T1000 (cell line): ENCODE data around the gene PSG2.
A peak's percentile ranks its signal among the peaks of the same experiment; 100 is the strongest.
"Not testable (repeated sequence)": the region's sequence is repeated elsewhere in the genome, so short reads cannot be mapped to it uniquely, and the experiment has no call there.

Source experiments
- DNase-seq: peaks from one replicate; lab custom pipeline; 2025; ENCODE audit warnings: mixed read lengths; lab: John Stamatoyannopoulos, UW

Gene PSG2

DNA sequence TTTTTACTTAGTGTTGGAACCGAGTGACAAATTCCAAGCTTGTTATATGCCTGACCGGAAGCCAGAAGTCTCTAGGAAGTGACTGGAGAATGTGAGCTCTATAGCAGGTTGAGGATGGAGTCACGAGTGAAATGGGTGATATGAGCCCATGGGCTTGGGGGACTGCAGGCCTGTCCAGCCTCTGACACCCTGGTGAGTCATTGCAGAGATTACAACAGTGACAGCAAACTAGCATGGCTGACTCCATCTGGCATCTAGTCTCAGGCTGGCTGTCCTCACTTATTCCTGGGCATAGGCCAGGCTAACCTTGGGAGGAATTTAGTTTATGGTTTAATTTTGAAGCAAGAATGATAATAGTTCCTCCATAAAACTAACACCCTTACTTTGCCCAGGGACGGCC lies 4.6 kb downstream of the PSG2 start:
- DNase-seq = peak; percentile 57

DNA sequence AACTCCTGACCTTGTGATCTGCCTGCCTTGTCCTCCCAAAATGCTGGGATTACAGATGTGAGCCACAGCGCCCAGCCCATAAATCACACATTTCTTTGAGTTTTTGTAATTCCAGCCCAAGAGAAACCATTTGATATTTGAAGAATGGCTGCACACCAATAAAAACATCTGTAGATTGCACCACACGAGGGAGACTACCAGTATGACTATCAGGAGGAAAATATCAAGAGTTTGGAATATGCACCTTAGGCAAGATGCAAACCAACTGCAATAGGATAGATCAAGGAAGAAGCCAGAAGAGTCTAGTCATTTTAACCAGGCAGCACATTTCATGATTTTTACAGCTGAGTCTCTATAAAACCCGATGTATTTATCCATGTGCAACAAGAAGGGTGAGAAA lies 20.1 kb downstream of the PSG2 start:
- not testable (repeated sequence) for DNase-seq

DNA sequence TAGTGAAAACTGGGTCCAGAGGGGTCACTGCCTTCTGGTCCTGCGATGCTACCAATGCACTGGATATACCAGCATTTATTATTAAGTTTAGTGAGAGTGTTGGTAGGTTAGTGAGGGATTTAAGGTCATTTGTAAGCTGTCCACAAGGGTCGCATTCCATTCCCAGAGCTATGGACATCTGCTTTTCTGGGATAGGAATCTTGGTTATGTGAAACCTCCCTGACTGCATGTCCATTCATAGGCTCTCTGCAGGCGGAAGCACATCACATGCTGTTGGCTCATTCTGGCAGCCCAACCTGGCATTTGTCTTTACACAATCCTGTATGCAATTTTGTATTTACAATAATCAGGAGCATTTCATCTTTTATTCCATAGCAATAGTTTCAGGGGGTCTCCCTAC lies 21.2 kb downstream of the PSG2 start:
- DNase-seq = not testable (repeated sequence)

DNA sequence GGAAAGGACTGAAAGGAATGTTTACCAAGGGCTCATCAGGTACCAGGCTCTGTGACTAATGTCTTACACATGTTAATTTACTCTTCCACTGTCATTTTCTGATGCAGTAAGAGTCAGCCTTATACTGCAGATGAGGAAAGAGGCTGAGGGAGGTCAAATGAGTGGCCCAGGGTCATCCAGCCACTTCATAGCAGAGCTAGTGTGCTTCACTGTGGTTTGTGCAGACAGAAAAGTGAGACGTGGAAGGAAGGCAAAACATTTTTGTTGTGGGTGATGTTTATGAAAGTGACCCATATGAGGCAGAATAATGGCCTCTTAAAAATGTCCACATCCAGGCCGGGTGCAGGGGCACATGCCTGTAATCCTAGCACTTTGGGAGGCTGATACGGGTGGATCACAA lies 22.2 kb downstream of the PSG2 start:
- DNase-seq = peak; percentile 33

DNA sequence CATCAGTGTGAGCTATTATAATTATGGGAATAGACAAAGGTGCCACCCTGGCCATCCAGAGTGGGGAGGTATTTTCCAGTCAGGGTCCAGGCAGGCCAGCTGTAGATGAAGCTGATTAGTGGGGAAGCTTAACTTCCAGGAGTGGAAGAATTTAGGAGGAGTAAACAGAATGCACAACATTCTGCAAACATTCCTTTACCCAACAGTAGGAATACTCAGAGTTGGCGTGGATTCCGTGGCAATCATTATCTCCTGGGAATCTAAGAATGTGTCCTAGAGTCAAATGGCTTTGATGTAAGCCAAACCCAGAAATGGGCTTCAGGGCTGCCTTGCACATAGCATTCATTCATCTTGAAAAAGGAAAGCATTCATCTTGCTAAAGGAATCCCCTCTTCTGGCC lies 23.0 kb downstream of the PSG2 start:
- DNase-seq = not testable (repeated sequence)

DNA sequence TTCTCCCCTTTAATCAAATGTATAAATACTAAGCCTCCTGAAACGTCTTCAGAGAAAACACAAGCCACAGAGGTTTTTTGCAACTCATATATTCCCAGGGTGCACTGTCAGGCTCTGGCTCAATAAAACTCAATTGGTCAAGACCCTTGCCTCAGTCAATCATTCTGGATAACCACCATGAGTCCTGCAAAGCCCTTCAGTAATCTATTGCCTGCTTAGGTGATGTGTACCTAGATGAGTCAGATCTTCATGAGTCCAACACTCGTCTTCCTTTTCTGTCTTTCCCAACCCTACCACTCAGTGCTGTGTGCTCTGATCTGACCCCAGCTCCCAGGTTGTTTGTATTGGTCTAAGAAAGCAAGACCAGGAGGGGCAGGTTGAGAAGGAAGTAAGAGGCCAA lies 24.1 kb downstream of the PSG2 start:
- not testable (repeated sequence) for DNase-seq

DNA sequence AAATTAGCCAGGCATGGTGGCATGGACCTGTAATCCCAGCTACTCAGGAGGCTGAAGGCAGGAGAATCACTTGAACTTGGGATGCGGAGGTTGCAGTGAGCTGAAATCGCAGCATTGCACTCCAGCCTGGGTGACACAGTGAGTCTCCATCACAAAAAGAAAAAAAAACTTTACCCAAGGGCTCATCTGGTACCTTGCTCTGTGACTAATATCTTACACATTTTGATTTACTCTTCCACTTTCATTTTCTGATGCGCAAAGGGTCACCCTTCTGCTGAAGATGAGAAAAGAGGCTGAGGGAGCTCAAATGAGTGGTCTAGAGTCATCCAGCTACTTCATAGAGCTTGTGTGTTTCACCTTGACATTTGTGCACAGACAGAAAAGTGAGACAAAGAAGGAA lies 34.5 kb downstream of the PSG2 start:
- DNase-seq = not testable (repeated sequence)

DNA sequence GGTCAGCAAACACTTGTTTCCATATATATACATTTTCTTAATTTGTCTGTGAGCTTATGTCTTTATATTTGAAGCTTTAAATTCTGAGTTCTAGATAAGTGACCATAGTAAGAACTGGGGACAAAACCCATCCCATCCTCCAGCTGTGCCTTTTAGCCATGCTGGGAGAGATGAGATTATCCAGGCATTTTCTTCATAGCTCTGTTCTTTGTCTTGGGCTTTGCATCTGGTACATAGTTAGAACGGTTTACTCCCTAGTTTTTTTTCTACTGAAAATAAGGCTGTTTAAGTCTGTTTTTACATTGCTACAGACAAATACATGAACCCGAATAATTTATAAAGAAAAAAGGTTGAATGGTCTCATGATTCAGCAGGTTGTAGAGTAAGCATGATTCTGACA lies 35.9 kb downstream of the PSG2 start:
- not testable (repeated sequence) for DNase-seq

DNA sequence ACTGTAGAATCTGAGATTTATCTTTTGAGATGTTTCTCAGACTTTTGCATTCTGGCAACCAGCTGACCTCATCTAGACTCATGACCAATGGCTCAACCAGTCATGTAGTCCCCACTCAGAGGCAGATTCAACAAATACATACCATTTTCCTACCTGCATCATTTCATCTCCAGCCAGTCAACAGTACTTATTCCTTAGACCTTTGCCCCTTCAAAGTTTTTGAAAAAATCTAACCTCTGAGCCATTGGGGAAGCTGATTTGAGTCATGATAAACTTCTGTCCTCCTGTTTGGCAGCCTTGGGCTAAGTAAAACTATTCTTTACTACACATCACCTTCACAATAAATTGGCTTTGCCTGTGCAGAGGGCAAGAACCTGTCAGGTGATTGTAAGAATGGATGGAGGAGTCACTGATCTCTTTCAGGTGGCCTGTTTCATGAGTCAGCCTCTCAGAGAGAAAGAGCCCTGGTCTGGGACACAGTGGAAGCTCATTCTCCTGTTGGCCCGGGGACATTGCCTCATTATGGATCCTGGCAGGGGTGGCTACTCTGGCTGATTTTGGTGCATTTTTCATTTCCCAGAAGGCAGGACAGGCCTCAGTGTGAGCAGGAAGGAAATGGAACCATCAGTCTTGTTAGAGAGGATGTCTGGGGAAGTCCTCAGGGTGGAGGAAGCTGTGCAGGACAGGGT lies 38.9 kb downstream of the PSG2 start:
- DNase-seq = not testable (repeated sequence)

DNA sequence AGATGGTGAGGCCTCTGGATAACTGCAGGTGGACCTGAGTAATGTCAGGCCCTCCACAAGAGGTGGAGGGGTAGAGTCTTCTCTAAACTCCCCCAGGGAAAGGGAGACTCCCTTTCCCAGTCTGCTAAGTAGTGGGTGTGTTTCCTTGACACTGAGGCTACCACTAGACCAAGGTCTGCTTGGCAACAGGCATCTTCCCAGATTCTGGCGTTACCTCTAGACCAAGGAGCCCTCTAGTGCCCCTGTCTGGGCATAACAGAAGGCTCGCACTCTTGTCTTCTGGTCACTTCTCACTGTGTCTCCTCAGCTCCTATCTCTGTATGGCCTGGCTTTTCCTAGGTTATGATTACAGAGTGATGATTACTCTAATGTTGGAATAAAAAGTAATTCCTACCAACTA lies 50.9 kb downstream of the PSG2 start:
- not testable (repeated sequence) for DNase-seq

DNA sequence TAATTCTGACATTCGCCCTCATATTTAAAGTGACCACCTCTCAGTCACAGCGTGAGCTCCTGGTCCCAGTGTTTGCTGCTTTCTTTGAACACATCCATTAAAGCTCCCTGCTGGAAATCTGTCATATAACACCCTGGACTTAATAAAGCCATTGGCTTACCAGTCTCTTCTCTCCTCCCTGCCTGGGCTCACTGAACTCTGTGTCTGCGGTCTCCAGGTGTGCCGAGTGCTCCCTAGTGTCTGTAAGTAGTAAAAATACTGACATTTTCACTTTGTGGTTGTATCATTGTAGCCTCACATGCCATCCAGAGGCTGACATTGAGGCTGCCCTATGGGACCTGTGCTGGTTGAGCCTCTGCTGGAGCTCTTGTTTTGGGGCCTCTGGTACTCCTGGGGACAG lies 53.6 kb downstream of the PSG2 start:
- DNase-seq = no peak

DNA sequence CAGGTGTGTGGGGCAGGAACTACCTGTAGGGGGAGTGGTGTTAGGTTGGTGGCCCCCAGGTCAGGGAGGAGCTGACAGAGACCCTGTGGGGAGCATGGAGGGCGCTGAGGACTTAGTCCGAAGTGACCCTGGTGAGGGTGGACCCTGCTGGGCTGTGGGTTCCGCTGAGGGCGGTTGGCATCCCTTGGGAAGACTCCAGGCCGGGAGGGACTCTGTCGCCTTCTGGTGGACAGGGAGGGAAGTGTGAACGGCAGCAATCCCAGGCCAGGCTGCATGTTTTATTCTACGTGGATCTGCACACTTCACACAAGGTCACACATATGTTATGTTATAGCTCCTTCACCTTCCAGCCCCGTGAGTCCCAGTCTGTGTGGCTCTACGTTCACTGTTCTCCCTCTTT lies 54.5 kb downstream of the PSG2 start:
- not testable (repeated sequence) for DNase-seq

DNA sequence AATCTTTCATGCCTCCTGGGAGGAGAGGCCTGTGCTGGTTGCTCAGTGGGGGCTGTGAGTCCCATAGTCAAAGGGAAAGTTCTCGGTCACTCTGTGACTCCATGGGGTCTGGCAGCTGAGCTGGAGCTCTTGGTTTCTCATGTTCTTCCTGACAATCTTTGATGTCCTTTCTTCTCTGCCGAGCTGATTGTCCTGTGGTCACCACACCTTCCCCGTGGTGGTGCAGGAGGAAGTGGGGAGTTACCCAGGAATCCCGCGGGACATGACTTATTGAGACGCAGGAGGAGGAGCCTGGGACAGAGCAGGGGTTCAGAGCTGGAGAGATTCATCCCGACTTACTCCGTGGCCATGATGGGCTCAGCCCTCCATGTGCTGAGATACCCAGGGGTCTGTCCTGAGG lies 55.4 kb downstream of the PSG2 start:
- DNase-seq = not testable (repeated sequence)

DNA sequence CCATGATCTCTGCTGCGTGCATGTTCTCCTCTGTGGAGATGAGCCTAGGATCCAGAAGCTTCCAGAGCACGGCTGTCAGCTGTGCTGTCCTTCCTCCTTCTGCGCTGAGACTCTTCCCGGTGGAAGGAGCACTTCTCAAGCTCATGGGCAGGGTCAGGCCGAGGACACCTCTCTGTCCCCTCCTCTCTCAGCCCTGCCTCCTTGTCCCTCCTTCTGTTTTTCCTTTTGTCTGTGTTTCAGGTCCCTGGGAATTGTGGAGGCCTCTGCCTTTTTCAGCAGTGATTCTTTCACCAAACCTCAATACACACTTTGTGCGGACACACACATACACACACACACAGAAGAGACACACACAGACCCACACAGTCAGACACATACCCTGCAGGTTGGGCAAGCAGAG lies 56.1 kb downstream of the PSG2 start, which contains the start of gene PSG11:
TSS of gene PSG11 (minus strand) at position 101 of the 400 bp plus-strand sequence. CDS start at position 4, 97 bp downstream.
- not testable (repeated sequence) for DNase-seq

DNA sequence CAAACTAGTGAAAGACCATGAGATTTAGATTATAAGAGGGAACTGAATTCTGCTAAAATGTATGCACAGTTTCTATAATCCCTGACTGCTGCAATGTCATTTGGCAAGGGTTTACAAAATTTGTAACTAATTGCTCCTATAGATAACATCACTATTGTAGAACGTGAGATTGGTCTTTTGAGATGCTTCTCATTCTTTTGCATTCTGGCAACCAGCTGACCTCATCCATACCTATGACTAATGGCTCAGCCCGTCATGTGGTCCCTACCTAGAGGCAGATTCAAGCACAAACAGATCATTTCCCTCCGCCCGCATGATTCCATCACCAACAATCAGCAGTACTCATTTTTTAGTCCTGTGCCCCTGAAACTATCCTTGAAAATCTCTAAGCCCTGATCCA lies 60.4 kb downstream of the PSG2 start:
- DNase-seq = peak; percentile 66

DNA sequence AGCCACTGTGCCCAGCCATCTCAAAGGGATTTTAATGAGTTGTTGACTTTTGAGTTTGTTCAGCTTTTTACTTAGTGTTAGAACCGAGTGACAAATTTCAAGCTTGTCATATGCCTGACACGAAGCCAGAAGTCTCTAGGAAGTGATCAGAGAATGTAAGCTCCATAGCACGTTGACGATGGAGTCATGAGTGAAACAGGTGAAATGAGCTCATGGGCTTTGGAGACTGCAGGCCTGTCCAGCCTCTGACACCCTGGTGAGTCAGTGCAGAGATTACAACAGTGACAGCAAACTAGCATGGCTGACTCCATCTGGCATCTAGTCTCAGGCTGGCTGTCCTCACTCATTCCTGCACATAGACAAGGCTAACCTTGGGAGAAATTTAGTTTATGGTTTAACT lies 60.9 kb downstream of the PSG2 start:
- peak; percentile 55 for DNase-seq

DNA sequence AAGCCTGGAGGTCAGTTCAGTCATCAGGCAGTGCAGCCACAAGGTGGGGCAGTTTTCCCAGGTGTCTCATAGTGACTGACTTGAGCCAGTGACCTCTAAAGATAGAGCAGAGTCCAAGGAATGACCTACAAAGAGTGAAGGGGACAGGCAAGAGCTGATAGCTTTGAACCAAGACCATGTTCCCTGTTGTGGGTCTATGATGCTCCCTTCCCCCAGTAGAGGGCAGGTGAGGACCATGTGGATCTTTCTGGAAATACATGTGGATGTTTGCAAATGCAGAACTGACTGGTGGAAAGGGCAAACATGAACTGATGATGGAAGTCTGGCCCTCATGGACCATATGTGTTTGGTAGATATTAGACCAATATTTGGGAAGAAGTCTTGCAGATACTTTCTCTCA lies 62.9 kb downstream of the PSG2 start:
- DNase-seq = not testable (repeated sequence)
